Measurements from ENCODE around the gene FCHO2. TPM values are rescaled to one million over a fixed set of nuclear protein-coding genes. Genes with fewer than 3 reads are reported as not detected.

FCHO2 gene
- total RNA-seq, 1 donor from 2014 or later = 13.3 TPM

DNA sequence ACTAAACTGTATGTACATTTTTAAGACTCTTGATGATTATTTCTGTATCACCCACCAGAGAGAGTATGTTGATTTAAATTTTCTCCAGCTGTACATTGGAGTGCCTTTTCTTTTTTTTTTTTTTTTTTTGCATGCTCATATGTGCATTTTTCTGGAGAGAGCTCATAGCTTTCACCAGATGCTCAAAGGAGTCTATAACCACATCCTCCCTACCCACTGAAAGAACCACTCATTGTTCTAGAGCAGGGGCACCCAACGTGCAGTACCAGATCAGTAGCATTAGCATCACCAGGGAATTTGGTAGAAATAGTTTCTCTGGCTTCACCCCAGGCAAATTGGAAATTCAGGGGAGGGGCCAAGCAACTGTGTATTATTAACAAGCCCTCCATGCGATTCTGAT lies 110.6 kb downstream of the FCHO2 start:
- Mint-ChIP-seq H3K27ac (ENCODE audit: unreplicated experiment) (no peak overlapping the region), H3K4me1 (ENCODE audit: low read depth, unreplicated experiment) (no peaks in the 10 kb centered on the region)

DNA sequence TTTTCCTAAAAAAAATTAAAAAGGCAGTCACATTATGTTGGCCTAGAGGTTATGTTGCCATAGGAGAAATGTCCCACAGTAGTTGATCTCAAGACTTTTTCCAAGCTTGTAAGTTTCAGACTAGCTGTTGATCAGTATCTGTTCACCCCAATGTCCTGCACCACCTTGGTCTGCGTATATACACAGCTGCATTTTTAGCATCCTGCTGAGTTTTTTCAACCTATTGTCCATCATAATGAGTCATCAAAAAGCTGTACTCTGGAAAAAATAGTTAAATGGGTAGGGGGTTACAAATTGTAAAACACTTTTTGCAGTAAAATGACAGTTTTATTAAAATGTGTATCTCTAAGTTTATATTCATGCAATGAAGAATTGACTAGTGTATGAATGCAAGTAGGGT lies 111.4 kb downstream of the FCHO2 start:
- no peaks in the 10 kb centered on the region for H3K9me3 Mint-ChIP-seq (ENCODE audit: unreplicated experiment)
- H3K36me3 Mint-ChIP-seq (ENCODE audit: unreplicated experiment) = peaks cover 5% of the 10 kb centered on the region
- no peak overlapping the region for H3K4me3 Mint-ChIP-seq (ENCODE audit: unreplicated experiment)
- no peaks in the 10 kb centered on the region for H3K27me3 Mint-ChIP-seq (ENCODE audit: unreplicated experiment)
- H3K4me1 Mint-ChIP-seq (ENCODE audit: low read depth, unreplicated experiment) = no peaks in the 10 kb centered on the region
- H3K27ac Mint-ChIP-seq (ENCODE audit: unreplicated experiment) = no peak overlapping the region
- no peak for DNase-seq
- TF ChIP-seq, protein P1, sequence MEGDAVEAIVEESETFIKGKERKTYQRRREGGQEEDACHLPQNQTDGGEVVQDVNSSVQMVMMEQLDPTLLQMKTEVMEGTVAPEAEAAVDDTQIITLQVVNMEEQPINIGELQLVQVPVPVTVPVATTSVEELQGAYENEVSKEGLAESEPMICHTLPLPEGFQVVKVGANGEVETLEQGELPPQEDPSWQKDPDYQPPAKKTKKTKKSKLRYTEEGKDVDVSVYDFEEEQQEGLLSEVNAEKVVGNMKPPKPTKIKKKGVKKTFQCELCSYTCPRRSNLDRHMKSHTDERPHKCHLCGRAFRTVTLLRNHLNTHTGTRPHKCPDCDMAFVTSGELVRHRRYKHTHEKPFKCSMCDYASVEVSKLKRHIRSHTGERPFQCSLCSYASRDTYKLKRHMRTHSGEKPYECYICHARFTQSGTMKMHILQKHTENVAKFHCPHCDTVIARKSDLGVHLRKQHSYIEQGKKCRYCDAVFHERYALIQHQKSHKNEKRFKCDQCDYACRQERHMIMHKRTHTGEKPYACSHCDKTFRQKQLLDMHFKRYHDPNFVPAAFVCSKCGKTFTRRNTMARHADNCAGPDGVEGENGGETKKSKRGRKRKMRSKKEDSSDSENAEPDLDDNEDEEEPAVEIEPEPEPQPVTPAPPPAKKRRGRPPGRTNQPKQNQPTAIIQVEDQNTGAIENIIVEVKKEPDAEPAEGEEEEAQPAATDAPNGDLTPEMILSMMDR (IDR thresholded peaks at IDR 0.05; ENCODE audit: partially characterized antibody, unreplicated experiment) = no peak

More for the DNA sequence above, 110.6 kb downstream of the FCHO2 start:
- Mint-ChIP-seq H3K36me3 (ENCODE audit: unreplicated experiment) (peaks cover 5% of the 10 kb centered on the region), H3K4me3 (ENCODE audit: unreplicated experiment) (no peak overlapping the region), H3K27me3 (ENCODE audit: unreplicated experiment) (no peaks in the 10 kb centered on the region), H3K9me3 (ENCODE audit: unreplicated experiment) (no peaks in the 10 kb centered on the region)
- TF ChIP-seq, protein P1 (IDR thresholded peaks at IDR 0.05; ENCODE audit: partially characterized antibody, unreplicated experiment) = no peak
- no peak for DNase-seq

DNA sequence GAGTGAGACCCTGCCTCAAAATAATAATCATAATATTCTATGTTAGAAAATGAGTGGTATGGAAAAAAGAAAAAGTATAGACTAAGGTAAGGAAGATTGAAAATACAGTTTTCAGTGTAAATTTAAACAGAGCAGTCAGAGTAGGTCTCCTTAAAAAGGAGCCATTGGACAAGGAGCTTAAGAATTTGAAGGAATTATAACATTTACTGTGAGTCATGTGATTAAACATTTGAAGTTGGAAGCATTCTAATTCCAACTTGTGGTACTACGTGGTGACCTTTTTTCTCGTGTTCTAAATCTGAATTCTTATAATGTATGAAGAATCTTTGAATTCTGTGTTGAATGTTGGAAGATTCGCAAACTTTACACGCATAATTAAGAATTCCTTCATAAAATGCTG lies 125.3 kb downstream of the FCHO2 start:
- no peak for DNase-seq
- TF ChIP-seq, protein P1 (IDR thresholded peaks at IDR 0.05; ENCODE audit: partially characterized antibody, unreplicated experiment) = no peak
- H3K4me1 Mint-ChIP-seq (ENCODE audit: low read depth, unreplicated experiment) = no peaks in the 10 kb centered on the region
- no peak overlapping the region for H3K4me3 Mint-ChIP-seq (ENCODE audit: unreplicated experiment)
- no peaks in the 10 kb centered on the region for H3K27me3 Mint-ChIP-seq (ENCODE audit: unreplicated experiment)
- no peak overlapping the region for H3K27ac Mint-ChIP-seq (ENCODE audit: unreplicated experiment)
- no peaks in the 10 kb centered on the region for H3K36me3 Mint-ChIP-seq (ENCODE audit: unreplicated experiment)
- no peaks in the 10 kb centered on the region for H3K9me3 Mint-ChIP-seq (ENCODE audit: unreplicated experiment)

DNA sequence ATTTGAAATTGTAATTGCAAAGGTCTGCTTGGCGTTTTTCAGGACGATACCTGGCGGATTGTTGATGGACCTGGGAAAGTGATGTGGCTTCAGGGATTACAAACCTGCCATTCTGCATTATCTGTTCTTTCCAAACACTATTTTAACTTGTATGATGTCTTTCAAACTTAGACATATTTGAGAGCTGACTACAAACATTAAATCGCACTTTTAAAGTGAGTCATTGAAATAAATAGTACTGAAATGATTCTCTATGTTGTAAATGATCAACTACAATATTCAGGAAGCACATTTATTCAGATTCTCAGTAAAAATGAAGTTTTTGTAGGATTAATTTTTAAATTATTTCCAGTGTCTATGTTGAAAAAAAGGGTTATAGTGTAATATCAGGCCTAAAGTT lies 132.2 kb downstream of the FCHO2 start:
- H3K4me1 Mint-ChIP-seq (ENCODE audit: low read depth, unreplicated experiment) = no peaks in the 10 kb centered on the region
- H3K36me3 Mint-ChIP-seq (ENCODE audit: unreplicated experiment) = no peaks in the 10 kb centered on the region
- H3K27me3 Mint-ChIP-seq (ENCODE audit: unreplicated experiment) = no peaks in the 10 kb centered on the region
- H3K9me3 Mint-ChIP-seq (ENCODE audit: unreplicated experiment) = no peaks in the 10 kb centered on the region
- DNase-seq = no peak
- H3K4me3 Mint-ChIP-seq (ENCODE audit: unreplicated experiment) = no peak overlapping the region
- TF ChIP-seq, protein P1 (IDR thresholded peaks at IDR 0.05; ENCODE audit: partially characterized antibody, unreplicated experiment) = no peak
- H3K27ac Mint-ChIP-seq (ENCODE audit: unreplicated experiment) = no peak overlapping the region

DNA sequence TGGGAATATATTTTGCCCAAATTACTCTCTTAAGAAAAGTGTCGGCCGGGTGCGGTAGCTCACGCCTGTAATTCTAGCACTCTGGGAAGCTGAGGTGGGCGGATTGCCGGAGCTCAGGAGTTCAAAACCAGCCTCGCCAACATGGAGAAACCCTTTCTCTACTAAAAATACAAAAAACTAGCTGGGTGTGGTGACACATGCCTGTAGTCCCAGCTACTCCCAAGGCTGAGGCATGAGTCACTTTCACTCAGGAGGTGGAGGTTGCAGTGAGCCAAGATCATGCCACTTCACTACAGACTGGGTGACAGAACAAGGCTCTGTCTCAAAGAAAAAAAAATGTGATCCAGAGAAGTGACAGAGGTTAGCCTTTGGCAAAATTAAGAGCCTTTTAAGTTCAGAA lies 138.1 kb downstream of the FCHO2 start:
- Mint-ChIP-seq H3K4me3 (ENCODE audit: unreplicated experiment) (no peak overlapping the region), H3K36me3 (ENCODE audit: unreplicated experiment) (peaks cover 8% of the 10 kb centered on the region), H3K27ac (ENCODE audit: unreplicated experiment) (no peak overlapping the region), H3K4me1 (ENCODE audit: low read depth, unreplicated experiment) (no peaks in the 10 kb centered on the region), H3K9me3 (ENCODE audit: unreplicated experiment) (peaks cover 1% of the 10 kb centered on the region), H3K27me3 (ENCODE audit: unreplicated experiment) (no peaks in the 10 kb centered on the region)
- TF ChIP-seq, protein P1 (IDR thresholded peaks at IDR 0.05; ENCODE audit: partially characterized antibody, unreplicated experiment) = no peak
- no peak for DNase-seq

Measured in glutamatergic neuron (in vitro differentiated cells).